ENCODE results near the gene STK25.

STK25 gene

GRCh38 chr2:241508240-241509154 is at the start of gene STK25:
Gene STK25, minus strand, starts transcription at chr2:241508584. Its CDS starts 549 bp downstream, at chr2:241508035.
- peak; percentile 98 for DNase-seq (ENCODE audit: low read depth)

GRCh38 chr2:241556746-241557145 is 48.4 kb upstream of the STK25 start:
- no peak for DNase-seq (ENCODE audit: low read depth)

GRCh38 chr2:241555711-241556110 is 47.3 kb upstream of the STK25 start:
- no peak for DNase-seq (ENCODE audit: low read depth)

- DNase-seq (ENCODE audit: low read depth), result no peak
Observed at GRCh38 chr2:241554610-241555322, 46.4 kb upstream of the STK25 start.

GRCh38 chr2:241553981-241554380 is 45.6 kb upstream of the STK25 start:
- DNase-seq (ENCODE audit: low read depth), result no peak

GRCh38 chr2:241553512-241553830 is 45.1 kb upstream of the STK25 start:
- no peak for DNase-seq (ENCODE audit: low read depth)

- DNase-seq (ENCODE audit: low read depth), result no peak
Observed at GRCh38 chr2:241551998-241552737, 43.8 kb upstream of the STK25 start.

- no peak for DNase-seq (ENCODE audit: low read depth)
Observed at GRCh38 chr2:241551599-241551997, 43.2 kb upstream of the STK25 start.

- DNase-seq (ENCODE audit: low read depth), result no peak
Observed at GRCh38 chr2:241550616-241551580, 42.5 kb upstream of the STK25 start.

GRCh38 chr2:241548451-241548835 is 40.1 kb upstream of the STK25 start:
- no peak for DNase-seq (ENCODE audit: low read depth)

GRCh38 chr2:241547781-241548450 is 39.5 kb upstream of the STK25 start:
- no peak for DNase-seq (ENCODE audit: low read depth)

GRCh38 chr2:241546771-241547498 is 38.6 kb upstream of the STK25 start:
- DNase-seq (ENCODE audit: low read depth), result no peak

- DNase-seq (ENCODE audit: low read depth), result no peak
Observed at GRCh38 chr2:241545523-241546473, 37.4 kb upstream of the STK25 start.

- no peak for DNase-seq (ENCODE audit: low read depth)
Observed at GRCh38 chr2:241545106-241545505, 36.7 kb upstream of the STK25 start.

- no peak for DNase-seq (ENCODE audit: low read depth)
Observed at GRCh38 chr2:241542278-241542605, 33.9 kb upstream of the STK25 start.

GRCh38 chr2:241541564-241542277 is 33.3 kb upstream of the STK25 start:
- no peak for DNase-seq (ENCODE audit: low read depth)

GRCh38 chr2:241540771-241541561 is 32.6 kb upstream of the STK25 start:
- DNase-seq (ENCODE audit: low read depth), result peak; percentile 31

GRCh38 chr2:241540401-241540770 is 32.0 kb upstream of the STK25 start:
- no peak for DNase-seq (ENCODE audit: low read depth)
